GM19467 (cell line): Measurements from ENCODE around the gene ADAMTS5.

Source experiments
- ATAC-seq: cut with Tn5 transposase; IDR thresholded peaks from one replicate; pipeline ENCODE4 v1.9.1; 2021; ENCODE audit warnings: mild to moderate bottlenecking, moderate library complexity; ENCODE audit not compliant: unreplicated experiment

The ADAMTS5 gene

GRCh38 chr21:26949830-26950229, 17.1 kb downstream of the ADAMTS5 start:
- no peak for ATAC-seq

GRCh38 chr21:26948194-26948593, 18.7 kb downstream of the ADAMTS5 start:
- ATAC-seq, result no peak

DNA sequence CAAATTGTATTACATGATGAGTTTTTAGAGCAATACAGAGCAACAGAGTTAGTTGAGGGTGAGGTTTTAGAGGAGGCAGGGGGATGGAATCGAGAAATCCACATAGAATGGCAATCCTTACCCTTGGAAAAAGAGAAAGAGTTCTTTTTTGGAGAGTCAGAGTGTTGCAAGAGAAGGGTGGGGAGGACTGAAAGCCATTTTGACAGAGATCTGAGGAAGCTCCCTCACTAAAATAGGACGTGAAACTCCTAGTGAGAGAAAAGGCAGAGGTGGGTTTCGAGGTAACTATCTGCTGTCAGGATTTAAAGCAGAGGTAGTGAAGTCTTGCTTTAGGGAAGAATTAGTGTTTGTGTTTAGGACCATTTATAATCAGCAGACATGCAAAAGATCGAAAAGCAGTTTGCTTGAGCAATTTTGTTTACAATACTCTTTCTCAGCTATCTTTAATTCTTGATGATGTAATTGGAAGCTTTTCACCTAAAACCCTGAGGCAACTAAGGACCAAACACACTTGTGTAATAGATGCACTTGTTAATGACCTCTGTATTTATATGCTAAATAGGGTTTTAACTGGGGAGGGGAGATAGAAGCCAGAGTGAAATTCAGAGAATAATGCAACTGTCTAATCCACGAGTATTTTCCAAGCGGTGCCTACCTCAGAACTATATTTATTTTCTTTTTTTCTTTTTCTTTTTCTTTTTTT, 20.0 kb downstream of the ADAMTS5 start:
- ATAC-seq, result no peak

DNA sequence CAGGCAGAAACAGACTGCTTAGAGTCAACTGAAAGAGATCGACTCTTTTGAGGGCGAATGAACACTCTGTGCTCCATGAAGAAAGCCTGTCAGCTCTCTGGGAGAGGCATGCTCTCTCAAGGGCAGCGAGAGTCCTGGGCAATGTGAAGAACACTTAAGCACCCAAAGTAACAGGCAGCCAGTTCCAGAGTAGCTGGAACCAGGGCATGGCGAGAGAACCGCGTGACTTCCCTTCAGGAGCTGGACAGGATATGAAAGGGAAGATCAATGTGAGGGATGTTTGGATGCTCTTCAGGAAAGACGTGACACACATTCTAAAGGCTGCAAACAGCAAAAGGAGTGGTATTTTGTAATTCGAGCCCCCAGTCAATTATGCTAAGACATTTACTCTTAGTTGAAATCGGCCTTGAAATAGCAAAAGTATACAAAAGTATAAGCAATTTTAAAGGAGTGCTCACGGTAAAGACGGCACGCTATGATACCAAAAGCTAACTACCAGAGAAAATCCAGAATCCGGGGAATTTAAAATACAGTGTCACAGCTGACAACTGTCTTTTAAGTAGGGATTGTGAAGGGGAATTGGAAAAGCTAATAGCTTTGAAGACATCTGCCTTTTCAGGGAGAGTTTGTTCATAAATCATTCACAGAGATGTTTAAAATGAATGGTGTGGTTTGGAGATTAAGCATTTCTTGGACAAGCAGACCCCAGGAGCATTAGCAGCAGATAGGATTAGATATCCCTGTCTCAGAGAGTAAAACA, 20.8 kb downstream of the ADAMTS5 start:
- no peak for ATAC-seq

GRCh38 chr21:26943921-26944320, 23.0 kb downstream of the ADAMTS5 start:
- no peak for ATAC-seq

DNA sequence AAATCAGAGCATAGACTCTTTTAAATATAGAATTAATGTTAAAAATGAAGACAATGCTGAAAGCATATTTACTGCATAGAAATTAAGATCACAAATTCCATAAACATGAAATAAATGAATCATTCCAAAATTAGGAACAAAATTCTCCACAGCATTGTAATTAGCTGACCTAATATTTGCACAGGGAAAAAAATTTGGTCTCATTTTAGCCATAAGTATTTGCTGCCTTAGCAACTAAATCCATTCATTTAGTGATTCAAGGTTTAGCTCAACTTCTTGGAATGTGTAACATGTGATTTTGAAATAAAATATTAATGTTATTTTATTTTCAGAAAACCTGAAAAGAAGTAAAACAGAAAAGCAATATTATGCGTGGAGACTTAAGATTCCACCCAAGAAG, 25.5 kb downstream of the ADAMTS5 start:
- ATAC-seq, result no peak

GRCh38 chr21:26939601-26940111, 27.2 kb downstream of the ADAMTS5 start:
- no peak for ATAC-seq

GRCh38 chr21:26936641-26937040, 30.2 kb downstream of the ADAMTS5 start:
- no peak for ATAC-seq

DNA sequence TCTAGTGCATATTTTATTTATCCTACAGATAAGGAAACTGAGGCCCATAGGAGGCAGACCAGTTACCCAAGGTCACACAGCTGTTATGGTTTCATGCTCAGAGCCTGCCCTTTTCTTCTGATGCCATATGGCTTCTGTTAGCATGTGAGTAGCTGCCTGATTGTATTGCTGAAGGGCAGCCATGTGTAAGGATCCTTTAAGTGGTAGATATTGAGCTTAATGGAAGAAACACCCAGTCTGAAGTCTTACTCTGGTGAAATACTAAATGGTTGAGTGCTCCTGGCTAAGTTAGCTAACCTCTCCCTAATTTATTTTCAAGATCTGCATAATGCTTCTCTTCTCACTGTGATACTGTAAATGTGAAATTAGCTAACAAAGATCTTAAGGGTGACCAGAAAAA, 30.9 kb downstream of the ADAMTS5 start:
- ATAC-seq, result no peak

- no peak for ATAC-seq
Measured at GRCh38 chr21:26934383-26934782, 32.5 kb downstream of the ADAMTS5 start.

DNA sequence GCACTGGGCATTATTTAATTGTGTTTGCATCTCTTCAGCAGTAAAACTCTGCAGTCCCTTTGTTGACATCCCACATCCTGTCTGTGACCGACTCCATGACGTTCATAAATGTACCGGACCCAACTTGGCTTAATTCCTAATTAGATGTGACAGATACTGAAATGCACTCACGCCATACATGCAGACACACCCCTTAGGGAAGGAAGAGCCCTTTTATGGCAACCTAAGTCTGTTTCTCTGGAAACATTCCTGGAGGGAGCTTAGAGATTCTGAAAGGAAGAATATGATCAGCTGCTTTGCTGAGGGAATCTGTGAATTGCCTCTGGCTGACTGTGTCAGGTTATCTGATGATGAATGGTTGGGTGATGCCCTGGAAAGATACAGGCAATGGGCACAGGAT, 33.4 kb downstream of the ADAMTS5 start:
- no peak for ATAC-seq

DNA sequence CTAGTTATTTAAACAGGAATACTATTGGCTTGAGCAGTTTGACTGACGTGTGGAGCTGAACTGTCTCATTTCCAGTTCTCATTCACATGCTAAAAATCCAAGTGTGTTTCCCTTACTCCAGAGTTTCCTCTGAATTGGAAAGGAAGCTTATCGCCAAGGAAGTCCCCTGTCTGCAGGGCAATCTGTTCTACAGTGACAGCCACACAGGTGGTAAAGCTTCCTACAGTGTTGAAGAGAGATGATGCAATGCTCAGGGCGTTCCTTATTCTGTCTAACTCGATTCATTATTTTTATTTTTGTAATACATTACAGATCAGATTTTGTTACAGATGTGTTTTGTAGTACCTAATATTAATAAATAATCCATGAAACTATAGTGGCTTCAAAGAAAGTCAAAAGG, 41.3 kb downstream of the ADAMTS5 start:
- ATAC-seq, result no peak

DNA sequence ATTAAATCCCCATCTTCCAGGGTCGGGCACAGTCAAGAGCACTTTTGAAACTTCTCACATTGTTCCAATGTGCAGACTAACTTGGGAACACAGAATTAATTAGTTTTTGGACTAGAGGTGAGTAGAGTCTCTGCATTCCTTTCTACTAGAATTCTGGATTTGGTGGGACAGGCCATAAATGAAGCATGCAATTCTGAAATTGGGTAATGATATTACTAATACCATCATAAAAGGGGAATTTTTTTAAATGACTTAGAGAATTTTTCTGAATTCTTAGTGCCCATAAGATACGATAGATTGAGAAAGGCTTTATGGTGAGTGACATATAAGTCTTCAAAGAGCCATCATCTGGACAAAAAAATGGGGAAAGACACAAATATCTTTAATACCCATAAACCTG, 41.8 kb downstream of the ADAMTS5 start:
- no peak for ATAC-seq

GRCh38 chr21:26923986-26924385, 42.9 kb downstream of the ADAMTS5 start:
- ATAC-seq, result no peak

DNA sequence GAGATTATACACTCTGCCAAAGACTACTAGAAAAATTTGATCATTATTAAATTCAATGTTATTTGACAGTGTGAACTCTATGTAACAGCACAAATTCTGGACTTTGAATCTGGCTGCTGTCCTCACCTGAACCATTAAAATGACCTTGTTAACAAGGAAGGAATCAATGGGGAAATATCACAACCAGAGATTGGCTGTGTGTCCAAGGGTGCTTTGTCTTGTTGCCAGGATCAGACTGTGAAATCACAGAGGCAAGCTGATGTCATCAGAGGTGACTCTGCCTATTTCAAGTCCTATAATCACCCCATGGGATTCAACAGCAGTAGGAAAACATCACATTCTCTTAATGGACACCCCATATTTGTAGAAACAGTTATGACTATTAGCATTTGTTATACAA, 46.8 kb downstream of the ADAMTS5 start:
- no peak for ATAC-seq

DNA sequence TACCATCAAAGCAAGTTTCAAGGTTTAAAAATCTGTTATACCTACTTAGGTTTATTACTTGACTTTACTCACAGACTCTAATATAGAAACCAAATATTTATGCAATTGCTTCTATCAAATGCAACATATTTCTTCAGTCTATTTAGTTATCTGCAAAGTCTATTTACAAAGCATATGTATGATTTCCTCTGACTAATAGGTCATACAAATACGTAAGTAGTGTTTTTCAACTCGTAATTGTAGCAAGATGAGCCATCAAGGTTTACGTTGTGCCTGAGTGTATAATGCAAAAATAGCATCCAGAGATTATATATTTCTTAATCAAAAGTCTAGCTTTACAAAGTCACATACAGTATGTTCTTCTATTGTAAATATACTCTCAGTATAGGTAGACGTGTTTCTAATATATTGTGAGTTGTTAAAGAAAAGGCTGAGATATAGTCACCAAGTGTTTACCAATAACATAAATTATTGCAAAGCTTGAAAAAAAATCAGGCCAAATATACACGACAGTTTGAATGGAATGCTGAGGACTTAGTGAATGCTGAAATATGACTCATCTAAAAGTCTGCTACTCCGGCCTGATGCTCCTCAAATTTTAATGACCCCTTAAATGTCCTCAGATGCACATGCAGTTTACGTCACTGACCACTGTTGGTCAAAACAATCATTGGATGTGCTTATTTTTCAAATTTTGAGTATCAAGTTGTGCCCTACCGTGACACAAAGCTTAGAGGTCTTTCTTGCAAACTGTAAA, 48.4 kb downstream of the ADAMTS5 start:
- ATAC-seq, result no peak

- no peak for ATAC-seq
Measured at GRCh38 chr21:26916799-26917198, 50.1 kb downstream of the ADAMTS5 start.

DNA sequence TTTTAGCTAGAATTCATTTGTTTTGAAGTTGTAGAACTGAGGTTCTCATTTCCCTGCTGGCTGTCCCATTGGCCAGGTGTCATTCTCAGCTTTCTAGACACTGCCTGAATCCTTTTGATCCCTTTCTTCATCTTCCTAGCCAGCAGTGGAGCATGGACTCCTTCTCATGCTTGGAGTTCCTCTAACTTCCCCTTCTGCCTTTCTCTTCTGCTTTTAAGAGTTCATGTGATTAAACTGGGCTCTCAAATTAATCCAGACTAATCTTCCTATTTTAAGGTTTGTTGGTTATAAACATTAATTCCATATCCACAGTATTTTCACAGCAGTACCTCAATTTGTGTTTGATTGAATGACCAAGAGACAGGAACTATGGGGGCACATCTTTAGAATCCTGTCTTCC, 52.3 kb downstream of the ADAMTS5 start:
- ATAC-seq, result no peak

DNA sequence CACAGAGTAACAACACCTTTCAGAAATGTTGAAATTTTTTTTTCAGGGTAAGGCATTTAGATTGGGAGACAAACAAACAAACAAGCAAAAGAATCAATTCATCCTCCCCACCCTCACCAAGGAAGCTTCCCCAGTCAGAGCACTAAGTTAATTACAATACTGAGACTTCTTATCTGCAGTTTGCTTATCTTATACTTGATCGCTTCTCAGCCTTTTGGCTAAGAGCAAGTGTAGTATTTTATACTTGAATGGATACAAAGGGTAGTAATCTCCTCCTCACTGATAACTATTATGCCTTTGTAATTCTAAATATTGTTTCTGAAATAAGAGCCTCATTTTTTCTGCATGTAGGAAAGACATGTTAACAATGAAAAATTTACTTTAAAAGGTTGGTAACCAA, 54.4 kb downstream of the ADAMTS5 start:
- no peak for ATAC-seq

DNA sequence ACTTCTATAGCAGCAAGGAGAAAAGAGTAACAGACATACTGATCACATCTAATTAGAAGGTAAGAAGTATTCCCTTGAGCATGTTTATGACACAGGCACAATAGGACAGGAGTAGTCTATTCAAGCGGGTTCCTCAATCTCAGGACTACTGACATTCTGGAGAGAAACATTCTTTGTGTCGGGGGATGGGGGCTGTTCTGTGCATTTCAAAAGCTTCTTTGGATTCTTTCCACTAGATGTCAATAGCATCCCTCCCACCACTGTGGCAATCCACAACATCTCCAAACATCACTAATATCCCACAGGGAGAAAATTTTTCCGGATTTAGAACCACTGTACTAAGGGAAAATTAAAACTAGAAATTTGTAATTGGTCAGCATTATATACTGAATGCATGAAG, 56.9 kb downstream of the ADAMTS5 start:
- no peak for ATAC-seq

- no peak for ATAC-seq
Measured at GRCh38 chr21:26900980-26901379, 65.9 kb downstream of the ADAMTS5 start.

- no peak for ATAC-seq
Measured at GRCh38 chr21:26892151-26892550, 74.7 kb downstream of the ADAMTS5 start.
